Measurements from ENCODE around the gene HNRNPDL.

Gene HNRNPDL

GRCh38 chr4:82373816-82374625 is 56.2 kb downstream of the HNRNPDL start, which contains the start of gene HNRNPD:
TSS of gene HNRNPD (minus strand) at chr4:82373991. CDS start at chr4:82373678, 313 bp downstream.
- H3K36me3 ChIP-seq (ENCODE audit: control insufficient read depth in 2 of 2, insufficient read depth in 2 of 2, low read length in 2 of 2) = peaks cover 0 to 3% of the 10 kb centered on the region in 2 donors
- H3K9me3 ChIP-seq (ENCODE audit: control insufficient read depth in 2 of 2, low read length in 2 of 2) = no peaks in the 10 kb centered on the region
- peak within 1 kb of the TSS; percentile 75 to 97 for H3K4me3 ChIP-seq (ENCODE audit: low read length in 2 of 2)
- H3K27ac ChIP-seq (ENCODE audit: low read depth in 2 of 2, low read length in 2 of 2) = peak within 1 kb of the TSS; percentile 99 to 100
- peaks cover 21 to 23% of the 10 kb centered on the region in 2 donors for H3K4me1 ChIP-seq (ENCODE audit: control insufficient read depth in 2 of 2, insufficient read depth in 2 of 2, low read length in 2 of 2)
- H3K27me3 ChIP-seq (ENCODE audit: control insufficient read depth in 2 of 2, insufficient read depth in 2 of 2, low read length in 2 of 2) = no peaks in the 10 kb centered on the region
- H3K9ac ChIP-seq (ENCODE audit: low read depth in 1 of 2, low read length in 2 of 2) = peak within 1 kb of the TSS; percentile 94 to 97

- no peaks in the 10 kb centered on the region for H3K9me3 ChIP-seq (ENCODE audit: control insufficient read depth in 2 of 2, low read length in 2 of 2)
- peak overlapping the region; percentile 99 to 100 for H3K27ac ChIP-seq (ENCODE audit: low read depth in 2 of 2, low read length in 2 of 2)
- no peaks in the 10 kb centered on the region for H3K27me3 ChIP-seq (ENCODE audit: control insufficient read depth in 2 of 2, insufficient read depth in 2 of 2, low read length in 2 of 2)
- peaks cover 21 to 27% of the 10 kb centered on the region in 2 donors for H3K4me1 ChIP-seq (ENCODE audit: control insufficient read depth in 2 of 2, insufficient read depth in 2 of 2, low read length in 2 of 2)
- peak overlapping the region; percentile 94 to 97 for H3K9ac ChIP-seq (ENCODE audit: low read depth in 1 of 2, low read length in 2 of 2)
- peaks cover 0 to 7% of the 10 kb centered on the region in 2 donors for H3K36me3 ChIP-seq (ENCODE audit: control insufficient read depth in 2 of 2, insufficient read depth in 2 of 2, low read length in 2 of 2)
- peak overlapping the region; percentile 75 to 97 for H3K4me3 ChIP-seq (ENCODE audit: low read length in 2 of 2)
Measured at GRCh38 chr4:82373486-82373815, 56.8 kb downstream of the HNRNPDL start.
